HG02938 (cell line): ENCODE data around the gene PNLIP.

Experiments
- ATAC-seq: cut with Tn5 transposase; IDR thresholded peaks from one replicate; pipeline ENCODE4 v1.9.1; 2021; ENCODE audit warnings: mild to moderate bottlenecking, moderate library complexity; ENCODE audit not compliant: unreplicated experiment

PNLIP gene

DNA sequence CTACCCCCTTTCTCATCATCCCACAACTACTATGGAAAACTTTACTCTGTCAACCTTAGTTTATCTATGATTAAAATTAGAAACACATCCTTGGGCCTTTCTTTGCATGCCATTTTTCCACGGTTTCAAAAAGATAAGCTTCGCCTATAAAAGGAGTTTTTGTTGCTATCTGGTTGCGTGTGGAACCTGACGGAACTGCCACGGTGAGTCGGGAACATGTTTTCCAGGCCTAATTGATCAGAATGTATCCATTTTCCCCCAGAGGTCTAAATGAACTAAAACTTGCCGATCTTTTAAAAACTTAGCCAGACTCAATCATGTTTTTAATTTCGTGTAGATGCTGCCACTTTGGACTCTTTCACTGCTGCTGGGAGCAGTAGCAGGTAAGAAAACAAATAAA, at the start of gene PNLIP:
PNLIP (plus strand) TSS at position 176 of the 400 bp plus-strand sequence; CDS start at position 338, 162 bp downstream.
- ATAC-seq = no peak

- no peak for ATAC-seq
These were observed 40.9 kb upstream of the PNLIP start for GRCh38 chr10:116504786-116505185.

DNA sequence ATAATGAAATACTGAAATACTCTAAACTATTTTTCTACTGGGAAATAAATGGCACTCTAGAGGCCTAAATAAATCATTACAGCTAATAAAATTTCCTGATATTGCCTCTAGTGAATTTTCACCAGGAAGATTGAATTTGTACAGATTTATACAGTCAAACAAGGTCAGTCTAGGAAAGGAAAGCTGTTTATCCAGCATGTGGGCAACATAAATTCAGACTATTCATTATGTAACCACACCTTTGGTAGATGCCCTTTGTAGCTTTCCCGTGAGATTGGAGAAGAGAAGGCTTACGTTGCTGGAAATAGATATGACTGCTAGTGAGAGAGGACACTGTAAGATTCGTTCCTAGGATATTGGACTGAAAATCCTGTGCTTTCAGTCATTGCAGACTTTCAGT, 35.2 kb upstream of the PNLIP start:
- no peak for ATAC-seq

- ATAC-seq = no peak
These were observed 34.4 kb upstream of the PNLIP start for GRCh38 chr10:116511365-116511764.

GRCh38 chr10:116521424-116522290, 24.1 kb upstream of the PNLIP start:
- peak; percentile 82 for ATAC-seq

- ATAC-seq = no peak
These were observed 22.8 kb upstream of the PNLIP start for GRCh38 chr10:116522803-116523381.

- ATAC-seq = no peak
These were observed 21.0 kb upstream of the PNLIP start for GRCh38 chr10:116524736-116525135.

DNA sequence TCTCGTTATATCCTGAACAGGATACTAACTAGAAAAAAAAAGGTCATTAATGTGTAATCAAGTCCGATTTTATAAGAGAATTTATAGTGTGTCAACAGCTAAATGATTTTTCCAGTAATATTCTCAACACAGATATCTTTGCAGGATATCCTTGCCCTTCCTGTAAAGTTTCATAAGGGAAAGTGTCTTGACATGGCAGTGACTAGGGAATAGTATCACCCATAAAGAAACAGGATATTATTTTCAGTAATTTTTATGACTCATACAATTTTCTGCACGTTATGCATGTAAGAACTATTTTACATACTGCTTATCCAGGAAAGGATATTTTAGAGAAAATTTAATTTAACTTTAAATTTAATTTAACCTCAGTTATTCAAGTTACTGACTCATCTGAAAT, 19.5 kb upstream of the PNLIP start:
- no peak for ATAC-seq

DNA sequence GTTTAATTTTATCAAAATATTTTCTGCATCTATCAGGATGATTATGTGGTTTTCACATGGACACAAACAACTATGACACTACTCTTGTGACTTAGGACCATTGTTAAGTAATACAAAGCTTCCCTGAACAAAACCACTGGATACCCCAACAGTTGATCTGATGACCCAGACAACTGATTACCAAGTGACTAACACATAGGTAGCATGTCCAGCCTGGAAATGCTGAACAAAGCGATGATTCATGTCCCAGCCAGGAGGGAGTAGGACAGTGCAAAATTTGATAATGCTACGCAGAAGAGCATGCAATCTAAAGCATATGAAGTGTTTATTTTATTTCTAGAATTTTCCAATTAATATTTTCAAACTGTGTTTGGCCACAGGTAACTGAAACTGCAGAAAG, 8.9 kb upstream of the PNLIP start:
- ATAC-seq = no peak

- ATAC-seq = no peak
These were observed 7.3 kb upstream of the PNLIP start for GRCh38 chr10:116538456-116538855.

GRCh38 chr10:116538992-116539391, 6.7 kb upstream of the PNLIP start:
- ATAC-seq = no peak

DNA sequence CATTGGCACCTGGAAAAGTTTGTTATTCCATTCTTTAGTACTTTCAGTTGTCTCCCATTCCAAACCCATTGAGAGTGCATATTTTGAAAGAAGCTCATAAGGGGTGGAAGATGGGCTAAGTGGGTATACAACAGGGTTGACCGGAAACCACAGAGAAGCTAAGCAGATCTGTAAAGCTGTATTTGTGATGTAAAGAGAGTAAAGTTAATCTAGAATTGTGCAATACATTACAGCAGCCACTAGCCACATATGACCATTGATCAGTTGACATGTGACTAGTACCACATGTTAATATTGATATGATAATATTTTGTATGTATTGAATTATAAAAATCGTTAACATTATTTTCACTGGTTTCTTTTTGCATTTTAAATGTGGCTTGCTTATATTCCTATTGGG, 4.9 kb upstream of the PNLIP start:
- no peak for ATAC-seq

DNA sequence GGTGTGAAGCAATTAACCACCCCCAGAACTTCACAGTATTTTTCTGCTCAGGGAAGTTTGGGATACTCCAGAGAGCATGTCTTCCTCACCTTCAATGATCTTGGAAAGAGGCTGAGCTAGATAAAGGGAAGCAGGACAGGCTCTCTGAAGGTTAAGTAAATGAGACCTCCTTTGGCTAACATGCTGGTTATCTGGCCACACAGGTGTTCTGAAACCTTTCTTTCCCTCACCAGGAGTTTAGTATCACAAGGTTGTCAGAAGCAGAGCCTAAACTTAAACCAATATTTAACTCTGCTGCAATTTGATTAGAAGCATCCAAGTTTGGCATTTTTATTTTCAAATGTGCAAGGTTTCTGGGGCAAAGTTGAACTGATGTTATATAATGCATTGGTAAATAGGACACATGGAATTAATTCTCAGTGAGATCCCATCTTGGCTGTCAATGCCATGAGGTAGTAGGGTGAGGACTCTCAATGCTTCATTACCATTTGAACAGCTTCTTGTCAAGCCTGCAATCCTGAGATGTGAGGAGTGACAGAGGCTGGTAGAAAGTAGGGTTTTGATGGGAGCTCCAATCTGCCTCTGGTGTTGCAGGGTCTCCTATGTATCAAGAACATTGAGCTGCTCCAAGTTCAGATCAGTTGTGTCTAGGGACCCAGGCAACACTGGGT, 3.6 kb upstream of the PNLIP start:
- no peak for ATAC-seq

GRCh38 chr10:116545122-116545521, 609 bp upstream of the PNLIP start:
- no peak for ATAC-seq

DNA sequence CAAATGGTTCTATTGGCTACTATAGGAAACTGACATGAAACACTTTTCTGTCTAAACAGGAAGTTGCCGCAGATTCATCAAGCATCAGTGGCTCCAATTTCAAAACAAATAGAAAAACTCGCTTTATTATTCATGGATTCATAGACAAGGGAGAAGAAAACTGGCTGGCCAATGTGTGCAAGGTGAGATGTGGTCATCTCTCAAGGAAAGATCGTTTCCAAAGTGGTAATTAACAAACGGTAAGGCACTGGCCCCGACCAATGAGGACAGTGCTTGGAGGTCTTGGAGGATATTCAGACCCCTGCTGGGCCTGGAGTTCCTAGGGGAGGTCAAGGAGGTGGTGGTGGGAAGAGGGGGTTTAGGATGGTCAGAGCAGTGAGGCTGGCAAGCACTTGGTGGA, 2.6 kb downstream of the PNLIP start:
- ATAC-seq = no peak

DNA sequence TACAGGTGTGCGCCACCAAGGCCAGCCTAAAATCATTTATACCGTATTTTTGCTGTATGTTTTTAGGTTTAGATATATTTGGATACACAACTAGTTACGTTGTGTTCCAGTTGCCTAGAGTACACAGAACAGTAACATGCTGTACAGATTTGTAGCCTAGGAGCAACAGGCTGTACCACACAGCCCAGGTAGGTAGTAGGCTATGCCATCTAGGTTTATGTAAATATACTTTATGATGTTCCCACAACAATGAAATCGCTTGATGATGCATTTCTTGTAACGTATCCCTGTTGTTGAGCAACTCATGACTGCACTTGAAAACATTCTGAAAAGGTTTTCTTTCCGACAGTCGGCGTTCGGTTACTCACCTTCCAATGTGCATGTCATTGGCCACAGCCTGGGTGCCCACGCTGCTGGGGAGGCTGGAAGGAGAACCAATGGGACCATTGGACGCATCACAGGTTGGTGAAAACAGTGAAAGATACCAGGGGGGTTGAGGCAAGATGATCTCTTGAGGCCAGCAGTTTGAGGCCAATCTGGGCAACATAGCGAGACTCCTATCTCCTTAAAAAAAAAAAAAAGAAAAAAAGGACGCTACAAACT, 7.7 kb downstream of the PNLIP start:
- ATAC-seq = no peak

DNA sequence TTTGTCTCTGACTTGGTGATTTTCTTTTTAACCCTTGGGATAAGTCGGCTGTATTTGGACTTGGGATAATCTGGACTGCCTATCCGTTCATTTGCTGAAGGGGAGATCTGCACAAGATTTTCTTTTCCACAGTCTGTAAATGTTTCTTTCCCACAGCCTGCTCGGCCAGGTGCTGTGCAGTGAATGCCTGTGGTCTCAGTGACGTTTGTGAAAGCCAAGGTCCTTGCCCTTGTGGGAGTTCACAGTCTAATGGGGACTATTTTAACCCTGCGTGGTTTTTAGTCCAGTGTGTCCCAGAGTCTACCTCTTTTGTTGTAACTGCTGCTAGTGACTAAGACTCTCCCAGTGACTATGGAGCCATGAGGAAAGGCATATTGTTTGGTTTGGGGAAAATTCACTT, 8.9 kb downstream of the PNLIP start:
- ATAC-seq = no peak

DNA sequence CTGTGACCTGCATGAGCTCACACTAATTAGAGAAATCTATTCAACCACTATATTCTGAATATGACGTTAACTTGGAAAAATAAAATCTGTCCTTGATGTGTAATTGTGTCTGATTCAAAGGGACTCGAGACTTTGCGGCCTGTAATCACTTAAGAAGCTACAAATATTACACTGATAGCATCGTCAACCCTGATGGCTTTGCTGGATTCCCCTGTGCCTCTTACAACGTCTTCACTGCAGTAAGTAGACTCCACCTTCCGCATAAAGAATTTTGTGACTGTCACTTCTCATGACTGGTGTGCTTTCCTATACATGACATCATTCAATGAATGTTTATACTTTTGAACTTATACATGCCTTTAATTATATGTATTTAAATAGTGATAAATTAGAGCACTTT, 10.1 kb downstream of the PNLIP start:
- no peak for ATAC-seq

DNA sequence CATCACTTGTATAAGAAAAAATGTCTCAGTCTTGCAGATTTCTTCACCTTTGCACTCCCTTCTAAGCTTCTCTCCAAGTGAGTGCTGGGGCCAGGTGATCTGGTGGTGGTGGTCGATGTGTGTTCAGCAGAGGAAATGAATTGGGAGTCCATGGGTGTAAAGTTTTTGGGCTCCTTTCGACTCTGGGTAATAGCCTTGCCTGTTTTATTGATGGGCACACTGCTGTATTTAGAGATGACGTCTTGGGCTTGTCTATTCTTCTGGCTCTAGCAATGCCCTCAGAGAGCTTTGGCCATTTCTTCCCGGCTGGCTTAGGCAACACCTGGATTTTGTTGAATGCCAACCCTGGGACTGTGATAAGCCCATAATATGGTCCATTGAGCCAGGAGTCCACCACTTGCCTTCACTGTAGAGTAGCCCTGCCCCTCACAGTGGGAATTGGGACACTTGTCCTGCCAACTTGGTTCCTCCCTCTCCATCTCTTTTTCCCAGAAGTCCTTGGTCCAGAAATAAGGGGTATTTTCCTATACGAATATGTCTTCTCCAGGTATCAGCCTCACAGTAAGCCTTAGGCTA, 11.7 kb downstream of the PNLIP start:
- no peak for ATAC-seq

- no peak for ATAC-seq
These were observed 19.8 kb downstream of the PNLIP start for GRCh38 chr10:116565534-116565933.

- ATAC-seq = no peak
These were observed 21.2 kb downstream of the PNLIP start for GRCh38 chr10:116566932-116567331.
